HG03139 (cell line): ENCODE results near the gene SPDYE2.
"Not testable (repeated sequence)": the region's sequence is repeated elsewhere in the genome, so short reads cannot be mapped to it uniquely, and the experiment has no call there.

ENCODE experiments used
- ATAC-seq: cut with Tn5 transposase; IDR thresholded peaks from one replicate; pipeline ENCODE4 v1.9.1; 2021; ENCODE audit not compliant: unreplicated experiment

SPDYE2 gene

GRCh38 chr7:102599699-102600098 lies 48.7 kb downstream of the SPDYE2 start:
- ATAC-seq = not testable (repeated sequence)

- ATAC-seq = not testable (repeated sequence)
These were observed 51.3 kb downstream of the SPDYE2 start for GRCh38 chr7:102602317-102602716.

GRCh38 chr7:102604431-102605145 lies 53.6 kb downstream of the SPDYE2 start:
- ATAC-seq = not testable (repeated sequence)

GRCh38 chr7:102606848-102607247 lies 55.8 kb downstream of the SPDYE2 start:
- not testable (repeated sequence) for ATAC-seq

GRCh38 chr7:102609734-102610133 lies 58.7 kb downstream of the SPDYE2 start:
- not testable (repeated sequence) for ATAC-seq

GRCh38 chr7:102610441-102610840 lies 59.4 kb downstream of the SPDYE2 start:
- not testable (repeated sequence) for ATAC-seq

- ATAC-seq = peak; percentile 35
These were observed 60.1 kb downstream of the SPDYE2 start for GRCh38 chr7:102611013-102611674.

GRCh38 chr7:102611675-102612325 lies 60.8 kb downstream of the SPDYE2 start:
- not testable (repeated sequence) for ATAC-seq
